ENCODE results near the gene AFMID. TPM values are rescaled to one million over a fixed set of nuclear protein-coding genes. Genes with fewer than 3 reads are reported as not detected.

AFMID gene
- total RNA-seq, 1 donor from 2014 or later: 32.3 TPM

- Mint-ChIP-seq H3K27me3 (ENCODE audit: low read depth) (no peaks in the 10 kb centered on the region), H3K4me1 (peaks cover 58% of the 10 kb centered on the region), H3K9me3 (no peaks in the 10 kb centered on the region), H3K27ac (peak overlapping the region; percentile 94), H3K4me3 (no peak overlapping the region), H3K36me3 (no peaks in the 10 kb centered on the region)
- TF ChIP-seq CTCF (IDR thresholded peaks at IDR 0.05; ENCODE audit: unreplicated experiment): no peak
- DNase-seq (ENCODE audit: low spot score in 2 of 2, unreplicated experiment in 2 of 2): no peak
These were observed 69.8 kb downstream of the AFMID start for GRCh38 chr17:78256707-78257591.

Other genes starting within 250 kb of the AFMID start
- gene TNRC6C, start 228.7 kb upstream of the AFMID start, total RNA-seq: 21.2 to 30.3 TPM (median 27.0 TPM) in 3 replicates
- 85.5 to 96.8 TPM (median 86.4 TPM) in 3 replicates for gene TMC6, start 58.6 kb upstream of the AFMID start, total RNA-seq
- 0.60 to 1.2 TPM (median 1.1 TPM) in 3 replicates for gene TMC8, start 56.6 kb upstream of the AFMID start, total RNA-seq
- gene C17orf99, start 41.0 kb upstream of the AFMID start, total RNA-seq: 0.16 TPM in 1 of 3 replicates, not detected in the others
- gene SYNGR2, start 18.8 kb upstream of the AFMID start, total RNA-seq: 47.7 to 52.7 TPM (median 52.0 TPM) in 3 replicates
- 23.3 to 25.7 TPM (median 23.3 TPM) in 3 replicates for gene TK1, start 310 bp upstream of the AFMID start, total RNA-seq
- gene BIRC5, start 26.9 kb downstream of the AFMID start, total RNA-seq: 22.8 to 23.8 TPM (median 22.9 TPM) in 3 replicates
- gene TMEM235, start 44.3 kb downstream of the AFMID start, total RNA-seq: 1.5 to 1.8 TPM (median 1.5 TPM) in 3 replicates
- 45.7 to 50.0 TPM (median 49.8 TPM) in 3 replicates for gene SOCS3, start 172.7 kb downstream of the AFMID start, total RNA-seq
- gene PGS1, start 191.3 kb downstream of the AFMID start, total RNA-seq: 62.0 to 66.5 TPM (median 62.3 TPM) in 3 replicates